ENCODE results near the gene RBMS1.

- TF ChIP-seq, protein P1, sequence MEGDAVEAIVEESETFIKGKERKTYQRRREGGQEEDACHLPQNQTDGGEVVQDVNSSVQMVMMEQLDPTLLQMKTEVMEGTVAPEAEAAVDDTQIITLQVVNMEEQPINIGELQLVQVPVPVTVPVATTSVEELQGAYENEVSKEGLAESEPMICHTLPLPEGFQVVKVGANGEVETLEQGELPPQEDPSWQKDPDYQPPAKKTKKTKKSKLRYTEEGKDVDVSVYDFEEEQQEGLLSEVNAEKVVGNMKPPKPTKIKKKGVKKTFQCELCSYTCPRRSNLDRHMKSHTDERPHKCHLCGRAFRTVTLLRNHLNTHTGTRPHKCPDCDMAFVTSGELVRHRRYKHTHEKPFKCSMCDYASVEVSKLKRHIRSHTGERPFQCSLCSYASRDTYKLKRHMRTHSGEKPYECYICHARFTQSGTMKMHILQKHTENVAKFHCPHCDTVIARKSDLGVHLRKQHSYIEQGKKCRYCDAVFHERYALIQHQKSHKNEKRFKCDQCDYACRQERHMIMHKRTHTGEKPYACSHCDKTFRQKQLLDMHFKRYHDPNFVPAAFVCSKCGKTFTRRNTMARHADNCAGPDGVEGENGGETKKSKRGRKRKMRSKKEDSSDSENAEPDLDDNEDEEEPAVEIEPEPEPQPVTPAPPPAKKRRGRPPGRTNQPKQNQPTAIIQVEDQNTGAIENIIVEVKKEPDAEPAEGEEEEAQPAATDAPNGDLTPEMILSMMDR (conservative IDR thresholded peaks at IDR 0.05; ENCODE audit: low read depth in 2 of 2), result no peak
- TF ChIP-seq POLR2AphosphoS5 (IDR thresholded peaks at IDR 0.05; ENCODE audit: low read depth) (no peak), EZH2 (IDR thresholded peaks at IDR 0.05; ENCODE audit: low read depth, unreplicated experiment) (no peak), CREB1 (CRISPR knock-in tag; IDR thresholded peaks at IDR 0.05; ENCODE audit: low read depth) (no peak)
Measured at GRCh38 chr2:160282063-160282580, 211.5 kb downstream of the RBMS1 start.

All from GM23338 (cell line).